ENCODE measurements around the gene ATG101.

ATG101 gene

GRCh38 chr12:52058631-52059361 is 11.0 kb upstream of the ATG101 start:
- FAIRE-seq: no peak

- FAIRE-seq: no peak
These were observed 9.9 kb upstream of the ATG101 start for GRCh38 chr12:52059582-52060497.

GRCh38 chr12:52060498-52061177 is 9.1 kb upstream of the ATG101 start:
- FAIRE-seq: no peak

GRCh38 chr12:52061470-52062166 is 8.2 kb upstream of the ATG101 start:
- FAIRE-seq: no peak

GRCh38 chr12:52062167-52063081 is 7.4 kb upstream of the ATG101 start:
- FAIRE-seq: no peak

- no peak for FAIRE-seq
These were observed 6.5 kb upstream of the ATG101 start for GRCh38 chr12:52063082-52063924.

- no peak for FAIRE-seq
These were observed 5.7 kb upstream of the ATG101 start for GRCh38 chr12:52063981-52064649.

GRCh38 chr12:52066346-52067080 is 3.3 kb upstream of the ATG101 start:
- FAIRE-seq: no peak

GRCh38 chr12:52067081-52067374 is 2.8 kb upstream of the ATG101 start:
- FAIRE-seq: no peak

- FAIRE-seq: no peak
These were observed 577 bp downstream of the ATG101 start for GRCh38 chr12:52070185-52070925.

GRCh38 chr12:52073531-52074381 is 4.0 kb downstream of the ATG101 start:
- FAIRE-seq: no peak

GRCh38 chr12:52074971-52075724 is 5.4 kb downstream of the ATG101 start:
- FAIRE-seq: no peak

- no peak for FAIRE-seq
These were observed 7.0 kb downstream of the ATG101 start for GRCh38 chr12:52076811-52077210.

GRCh38 chr12:52078276-52078675 is 8.5 kb downstream of the ATG101 start:
- no peak for FAIRE-seq

GRCh38 chr12:52079576-52080402 is 10.0 kb downstream of the ATG101 start, which contains the start of gene SMIM41:
SMIM41 (plus strand) TSS chr12:52079704; CDS start chr12:52079780, 76 bp downstream.
- no peak for FAIRE-seq
